Measurements from ENCODE around the gene SLC5A3. TPM values are rescaled to one million over a fixed set of nuclear protein-coding genes. Genes with fewer than 3 reads are reported as not detected.
A peak's percentile ranks its signal among the peaks of the same experiment; 100 is the strongest.

Gene SLC5A3
- 10 to 100 TPM; 29.2 to 34.7 TPM for total RNA-seq

DNA sequence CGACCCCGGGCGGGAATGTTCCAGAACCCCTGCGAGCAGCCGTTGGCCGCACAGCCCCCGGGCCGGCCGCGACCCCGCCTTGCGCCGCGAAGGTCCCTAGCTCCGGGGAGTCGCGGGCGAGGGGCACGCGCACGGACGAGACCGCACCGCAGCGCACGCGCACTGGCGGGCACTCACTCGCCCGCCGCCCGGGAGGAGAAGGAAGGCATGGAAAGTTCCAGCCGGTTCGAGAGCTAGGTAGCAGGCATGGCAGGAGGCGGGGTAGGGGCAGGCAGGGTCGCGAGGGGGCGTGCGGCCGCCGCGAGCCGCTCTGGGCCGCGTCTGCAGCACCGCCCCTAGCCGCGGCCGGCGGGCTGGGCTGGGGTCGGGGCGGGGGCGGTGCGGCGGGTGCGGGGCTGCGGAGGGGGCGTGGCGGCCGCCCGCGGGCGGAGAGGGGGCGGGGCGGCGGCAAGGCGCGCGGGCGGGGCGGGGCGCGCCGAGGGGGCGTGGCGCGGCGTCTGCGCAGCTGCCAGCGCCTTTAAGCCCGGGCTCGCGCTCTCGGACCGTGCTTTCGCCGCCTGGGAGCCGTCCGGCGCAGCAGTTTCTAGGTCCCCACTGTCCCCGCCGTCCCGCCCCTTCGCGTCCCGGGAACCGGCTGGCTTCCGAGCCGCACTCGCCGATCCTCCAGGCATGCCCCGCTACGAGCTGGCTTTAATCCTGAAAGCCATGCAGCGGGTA is at the start of gene SLC5A3, which contains the start of gene MRPS6:
TSS of gene SLC5A3 (plus strand) at position 547 of the 717 bp plus-strand sequence. CDS start 21,621 bp downstream, outside the sequence.
TSS of gene MRPS6 (plus strand) at position 547 of the 717 bp plus-strand sequence. CDS start at position 670, 123 bp downstream.
- CTCF ChIA-PET: interaction anchor here (0.9 to 4.7 kb wide), 11 partner anchors 8 to 274 kb away, joined by 3 to 39 read pairs (median 3); no protein-coding TSS in a partner anchor
- DNase-seq (peak; percentile 79), ATAC-seq (peak; percentile 80)
- peaks cover 5% of the 10 kb centered on the region for H3K27me3 Mint-ChIP-seq
- H3K9me3 Mint-ChIP-seq (ENCODE audit: low read depth): no peaks in the 10 kb centered on the region
- H3K4me3 Mint-ChIP-seq: peak within 1 kb of the TSS; percentile 90
- H3K4me1 Mint-ChIP-seq: peaks cover 37% of the 10 kb centered on the region
- H3K27ac Mint-ChIP-seq: peak within 1 kb of the TSS; percentile 72
- H3K36me3 Mint-ChIP-seq: peaks cover 33% of the 10 kb centered on the region

DNA sequence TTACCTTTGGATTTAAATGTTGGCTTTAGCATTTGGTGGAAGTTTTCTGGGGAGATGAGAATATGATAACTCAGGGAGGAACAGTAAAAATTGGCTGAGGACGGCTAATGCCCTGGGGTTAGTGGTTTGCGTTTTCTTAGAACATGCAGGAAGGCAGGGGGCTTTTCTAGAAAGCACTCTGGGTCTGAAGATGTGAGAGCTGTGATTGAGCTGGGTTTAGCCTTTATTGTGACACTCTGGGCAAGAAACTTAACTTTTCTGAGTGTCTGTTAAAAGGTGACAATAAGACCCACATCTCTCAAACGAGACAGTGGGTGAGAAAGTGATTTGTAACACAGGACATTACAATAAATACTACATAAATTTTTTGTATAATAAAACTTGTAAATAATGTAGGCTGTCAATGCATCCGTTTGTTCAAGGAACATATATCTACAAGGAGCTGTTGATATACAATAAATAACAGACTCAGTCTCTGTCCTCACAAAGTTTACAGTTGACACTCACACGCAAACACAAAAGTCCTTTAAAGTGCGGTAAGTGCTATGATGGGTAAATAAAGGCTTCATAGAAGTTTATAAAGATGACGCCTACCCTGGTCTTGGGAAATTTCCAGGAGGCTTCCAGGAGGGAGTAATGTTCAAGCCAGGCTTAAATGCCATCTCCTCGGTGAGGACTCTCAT is 49.5 kb upstream of the SLC5A3 start:
- ATAC-seq: peak; percentile 27
- Mint-ChIP-seq H3K27me3 (no peaks in the 10 kb centered on the region), H3K36me3 (peaks cover 26% of the 10 kb centered on the region), H3K4me1 (peaks cover 29% of the 10 kb centered on the region), H3K9me3 (ENCODE audit: low read depth) (no peaks in the 10 kb centered on the region), H3K4me3 (no peak overlapping the region), H3K27ac (no peak overlapping the region)
- CTCF ChIA-PET: interaction anchor here (0.7 to 1.4 kb wide), 3 partner anchors 12 to 40 kb away, joined by 3 read pairs; no protein-coding TSS in a partner anchor
- DNase-seq: no peak

DNA sequence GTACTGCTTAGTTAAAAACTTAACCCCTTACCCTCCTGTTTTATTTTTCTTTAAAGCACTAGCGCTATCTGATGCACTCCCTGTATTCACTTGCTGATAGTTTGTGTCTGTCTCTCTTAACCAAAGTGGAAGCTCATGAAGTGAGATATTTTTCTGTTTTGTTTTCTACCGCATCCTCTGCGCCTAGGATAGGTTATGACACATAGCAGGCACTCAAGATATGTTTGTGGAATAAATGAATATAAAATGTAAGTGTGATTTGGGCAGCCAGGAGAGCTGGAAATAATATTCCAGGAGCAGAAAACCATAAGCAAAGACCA is 49.0 kb upstream of the SLC5A3 start:
- Mint-ChIP-seq H3K36me3 (peaks cover 23% of the 10 kb centered on the region), H3K4me3 (no peak overlapping the region), H3K27me3 (no peaks in the 10 kb centered on the region), H3K4me1 (peaks cover 27% of the 10 kb centered on the region), H3K9me3 (ENCODE audit: low read depth) (peaks cover 2% of the 10 kb centered on the region), H3K27ac (no peak overlapping the region)
- DNase-seq (no peak), ATAC-seq (no peak)
- CTCF ChIA-PET: interaction anchor here (1.1 to 1.4 kb wide), 4 partner anchors 11 to 100 kb away, joined by 3 to 4 read pairs (median 3); no protein-coding TSS in a partner anchor

- CTCF ChIA-PET: no interaction called here
- Mint-ChIP-seq H3K36me3 (peaks cover 7% of the 10 kb centered on the region), H3K9me3 (ENCODE audit: low read depth) (peaks cover 5% of the 10 kb centered on the region), H3K4me3 (no peak overlapping the region), H3K27me3 (no peaks in the 10 kb centered on the region), H3K4me1 (peaks cover 29% of the 10 kb centered on the region), H3K27ac (no peak overlapping the region)
- ATAC-seq (no peak), DNase-seq (peak; percentile 16)
Measured at GRCh38 chr21:34027721-34028461, 45.5 kb upstream of the SLC5A3 start.

DNA sequence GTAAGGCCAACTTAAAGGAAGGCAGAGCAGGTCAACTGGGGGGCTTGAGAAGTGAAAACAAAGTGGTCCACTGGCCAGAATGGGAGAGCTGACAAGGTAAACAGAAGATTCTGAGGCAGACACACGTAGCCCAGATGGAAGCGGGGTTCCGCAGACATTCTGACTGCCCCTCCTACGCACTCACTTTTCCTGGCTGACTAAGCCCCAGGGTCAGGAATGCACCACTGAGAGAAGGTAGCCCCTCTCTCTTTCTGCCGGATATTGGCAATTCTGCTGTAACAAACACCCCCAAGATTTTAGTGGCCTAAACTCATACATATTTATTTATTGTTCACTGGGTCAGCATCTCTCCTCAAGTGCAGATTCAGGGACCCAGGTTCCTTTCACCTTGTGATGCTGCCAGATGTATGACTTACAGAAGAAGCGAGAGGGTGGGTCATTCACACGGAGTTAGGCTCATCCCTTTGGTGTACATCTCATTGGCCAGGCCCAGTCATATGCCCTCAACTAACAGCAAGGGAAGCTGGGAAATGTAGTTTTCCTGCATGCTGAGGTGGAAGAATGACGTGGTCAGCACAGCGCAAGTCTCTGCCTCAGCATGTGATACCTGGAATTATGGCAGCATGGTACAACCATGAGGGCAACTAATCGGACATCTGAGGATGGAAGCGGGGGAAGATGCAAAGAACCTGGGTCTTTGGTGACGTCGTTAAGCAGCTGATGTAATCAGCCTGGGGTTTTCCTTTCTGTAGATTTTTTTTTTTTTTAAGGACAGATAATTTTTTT is 43.4 kb upstream of the SLC5A3 start:
- H3K9me3 Mint-ChIP-seq (ENCODE audit: low read depth): peaks cover 5% of the 10 kb centered on the region
- peak overlapping the region; percentile 78 for H3K27ac Mint-ChIP-seq
- H3K36me3 Mint-ChIP-seq: peaks cover 7% of the 10 kb centered on the region
- CTCF ChIA-PET: interaction anchor here (0.6 kb wide), 1 partner anchor 415 kb away, joined by 3 read pairs; no protein-coding TSS in a partner anchor
- peak; percentile 97 for ATAC-seq
- DNase-seq: peak; percentile 74
- peaks cover 31% of the 10 kb centered on the region for H3K4me1 Mint-ChIP-seq
- H3K4me3 Mint-ChIP-seq: peak overlapping the region; percentile 10
- no peaks in the 10 kb centered on the region for H3K27me3 Mint-ChIP-seq

GRCh38 chr21:34031835-34032370 is 41.5 kb upstream of the SLC5A3 start:
- peak; percentile 44 for DNase-seq
- Mint-ChIP-seq H3K9me3 (ENCODE audit: low read depth) (peaks cover 5% of the 10 kb centered on the region), H3K4me1 (peaks cover 31% of the 10 kb centered on the region), H3K27ac (peak overlapping the region; percentile 70), H3K27me3 (no peaks in the 10 kb centered on the region), H3K4me3 (peak overlapping the region; percentile 1), H3K36me3 (peaks cover 9% of the 10 kb centered on the region)
- ATAC-seq: peak; percentile 41
- CTCF ChIA-PET: no interaction called here

DNA sequence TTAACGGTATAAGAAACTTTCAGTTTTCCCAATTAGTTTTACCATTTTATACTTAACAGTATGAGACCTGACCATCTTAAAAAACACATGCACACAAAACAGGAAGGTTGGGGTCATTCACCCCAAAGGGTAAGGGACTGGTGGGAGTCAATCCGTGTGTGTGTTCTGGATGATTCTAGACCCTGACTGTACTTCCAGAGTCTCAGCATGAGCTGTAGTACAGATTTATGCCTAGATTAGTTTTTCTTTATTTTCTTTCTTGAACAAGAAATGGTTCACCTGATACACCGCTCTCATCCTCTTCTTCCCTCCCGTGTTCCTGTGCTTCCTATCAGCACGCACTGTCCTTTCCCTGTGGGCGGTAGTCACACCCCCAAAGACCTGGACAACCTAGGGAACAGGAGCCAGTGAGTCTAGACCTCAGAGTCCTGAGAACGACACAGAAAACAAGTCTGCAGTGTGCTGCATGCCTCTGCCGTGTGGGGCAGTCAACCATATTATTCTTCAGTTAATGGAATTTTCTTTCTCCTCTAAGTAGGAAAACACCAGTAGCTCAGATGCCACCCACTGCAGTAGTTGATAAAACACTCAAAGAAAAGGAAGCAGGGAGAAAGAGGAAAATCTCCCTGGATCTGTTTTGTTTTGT is 38.9 kb upstream of the SLC5A3 start:
- no peaks in the 10 kb centered on the region for H3K27me3 Mint-ChIP-seq
- ATAC-seq (no peak), DNase-seq (no peak)
- H3K36me3 Mint-ChIP-seq: peaks cover 7% of the 10 kb centered on the region
- H3K9me3 Mint-ChIP-seq (ENCODE audit: low read depth): peaks cover 5% of the 10 kb centered on the region
- H3K4me1 Mint-ChIP-seq: peaks cover 28% of the 10 kb centered on the region
- H3K4me3 Mint-ChIP-seq: no peak overlapping the region
- H3K27ac Mint-ChIP-seq: no peak overlapping the region
- CTCF ChIA-PET: no interaction called here

DNA sequence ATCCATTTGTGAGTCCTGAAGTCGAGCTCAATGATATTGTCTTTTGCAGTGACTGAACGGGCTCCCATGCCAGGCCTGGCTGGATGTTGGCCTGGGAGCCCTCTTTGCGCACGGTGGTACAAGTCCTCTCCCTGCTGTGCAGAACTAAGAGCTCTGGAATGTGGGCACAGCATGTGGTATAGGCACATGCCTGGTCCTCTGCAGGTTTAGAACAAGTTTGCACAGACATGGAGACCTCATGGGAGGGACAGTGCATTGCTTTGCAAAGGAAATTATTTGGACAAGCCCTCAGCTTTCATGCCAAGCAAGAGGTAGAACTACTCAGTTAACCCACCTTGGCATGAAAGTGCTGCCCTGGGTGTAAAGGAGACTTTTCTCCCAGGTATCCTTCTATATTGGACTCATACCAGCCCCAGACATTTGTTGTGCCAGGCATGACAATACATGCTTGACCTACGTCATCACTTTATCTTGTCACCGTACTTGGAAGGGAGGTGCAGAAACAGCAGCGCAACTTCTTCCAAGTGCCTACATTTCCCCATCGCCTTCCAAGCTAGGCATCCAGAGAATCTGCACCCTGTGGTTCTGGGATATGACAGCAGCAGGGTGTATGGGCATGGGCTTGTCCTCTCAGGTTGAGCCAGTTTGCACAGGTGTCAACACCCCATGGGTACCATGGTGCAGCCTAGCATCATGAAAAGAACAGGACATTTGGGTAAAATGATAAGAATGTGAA is 37.6 kb upstream of the SLC5A3 start:
- ATAC-seq: no peak
- Mint-ChIP-seq H3K27ac (no peak overlapping the region), H3K4me3 (no peak overlapping the region), H3K9me3 (ENCODE audit: low read depth) (peaks cover 5% of the 10 kb centered on the region), H3K36me3 (peaks cover 8% of the 10 kb centered on the region), H3K4me1 (peaks cover 19% of the 10 kb centered on the region), H3K27me3 (no peaks in the 10 kb centered on the region)
- no peak for DNase-seq
- CTCF ChIA-PET: interaction anchor here (1.0 kb wide), 1 partner anchor 12 kb away, joined by 3 read pairs; no protein-coding TSS in a partner anchor

DNA sequence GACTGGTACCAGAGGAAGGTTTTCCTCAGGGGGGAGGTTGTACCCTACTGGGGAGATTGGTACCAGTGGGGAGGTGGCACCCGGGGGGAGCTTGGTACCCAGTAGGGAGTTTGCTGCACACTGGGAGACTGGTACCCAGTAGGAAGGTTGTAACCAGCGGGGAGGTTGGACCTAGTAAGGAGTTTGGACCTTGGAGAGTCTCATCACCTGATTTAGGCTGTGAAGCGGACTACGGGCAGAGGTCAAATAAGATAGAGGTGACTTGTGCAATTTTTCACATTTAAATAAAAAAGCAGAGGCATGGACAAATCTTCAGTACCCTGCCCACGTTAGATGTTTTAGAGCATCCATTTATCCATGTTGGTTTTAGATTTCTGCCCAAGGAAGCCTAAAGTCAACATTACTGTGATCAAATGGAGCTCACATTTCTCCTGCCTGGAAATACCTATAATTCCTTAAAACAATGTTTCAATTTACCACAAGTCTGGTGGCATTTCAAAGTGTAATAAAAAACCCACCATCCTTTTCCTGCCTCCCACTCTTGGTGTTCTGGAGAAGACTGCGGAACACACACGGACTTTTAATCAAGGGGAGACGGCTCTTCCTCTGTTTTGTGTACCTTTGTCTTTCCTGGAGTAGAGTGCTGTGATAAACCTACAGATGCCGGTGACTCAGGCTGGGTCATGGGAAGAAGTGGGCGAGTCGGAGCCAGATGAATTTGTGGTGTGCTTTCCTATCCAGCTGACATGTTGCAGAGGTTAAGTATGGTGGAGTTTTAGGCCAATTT is 36.2 kb upstream of the SLC5A3 start:
- no peak overlapping the region for H3K4me3 Mint-ChIP-seq
- no peak for DNase-seq
- no peak overlapping the region for H3K27ac Mint-ChIP-seq
- ATAC-seq: no peak
- no peaks in the 10 kb centered on the region for H3K27me3 Mint-ChIP-seq
- peaks cover 8% of the 10 kb centered on the region for H3K36me3 Mint-ChIP-seq
- CTCF ChIA-PET: no interaction called here
- peaks cover 2% of the 10 kb centered on the region for H3K9me3 Mint-ChIP-seq (ENCODE audit: low read depth)
- H3K4me1 Mint-ChIP-seq: peaks cover 9% of the 10 kb centered on the region

- DNase-seq (no peak), ATAC-seq (no peak)
- Mint-ChIP-seq H3K36me3 (peaks cover 10% of the 10 kb centered on the region), H3K9me3 (ENCODE audit: low read depth) (peaks cover 2% of the 10 kb centered on the region), H3K27me3 (no peaks in the 10 kb centered on the region), H3K4me1 (no peaks in the 10 kb centered on the region), H3K4me3 (no peak overlapping the region), H3K27ac (no peak overlapping the region)
- CTCF ChIA-PET: interaction anchor here (1.1 to 1.9 kb wide), 2 partner anchors 17 to 53 kb away, joined by 3 to 4 read pairs; no protein-coding TSS in a partner anchor
Measured at GRCh38 chr21:34039678-34040382, 33.5 kb upstream of the SLC5A3 start.

GRCh38 chr21:34042735-34043134 is 30.6 kb upstream of the SLC5A3 start:
- Mint-ChIP-seq H3K27ac (no peak overlapping the region), H3K4me3 (no peak overlapping the region), H3K36me3 (peaks cover 6% of the 10 kb centered on the region), H3K27me3 (no peaks in the 10 kb centered on the region), H3K4me1 (peaks cover 8% of the 10 kb centered on the region), H3K9me3 (ENCODE audit: low read depth) (peaks cover 2% of the 10 kb centered on the region)
- no peak for ATAC-seq
- DNase-seq: no peak
- CTCF ChIA-PET: no interaction called here

Measured in activated CD8-positive, alpha-beta memory T cell treated with anti-CD3 and anti-CD28 coated beads, Interleukin-2, amount 10 ng/mL, durations not matched to agents 7 days and 5 days (primary cell).